Activated CD4-positive, alpha-beta memory T cell treated with anti-CD3 and anti-CD28 coated beads, Interleukin-2, amount 10 ng/mL, durations not matched to agents 7 days and 5 days (primary cell): ENCODE measurements around the gene PRKCH. TPM values are rescaled to one million over a fixed set of nuclear protein-coding genes. Genes with fewer than 3 reads are reported as not detected.

Experiments
- CTCF ChIA-PET: fragments of 350-600 bp; sonication (Branson Sonifier 250); formaldehyde crosslinking; loops from one replicate; lab custom pipeline; 2021; ENCODE audit warnings: antibody characterized with exemption, inconsistent platforms; lab: Charles Lee
- POLR2A ChIA-PET: fragments of 350-600 bp; sonication (Branson Sonifier 250); formaldehyde crosslinking; loops from one replicate; lab custom pipeline; 2021; ENCODE audit warnings: antibody characterized with exemption; lab: Charles Lee
- DNase-seq: peaks from one replicate; pipeline ENCODE4 v3.0.0-alpha.2; 2020
- H3K27ac Mint-ChIP-seq: one replicate; pipeline ENCODE4 v1.8.0; 2021; ENCODE audit warnings: mild to moderate bottlenecking, mixed read lengths
- H3K27me3 Mint-ChIP-seq: one replicate; pipeline ENCODE4 v1.8.0; 2021; ENCODE audit warnings: mixed read lengths
- H3K36me3 Mint-ChIP-seq: one replicate; pipeline ENCODE4 v1.8.0; 2021; ENCODE audit warnings: low read depth, mixed read lengths
- H3K4me1 Mint-ChIP-seq: one replicate; pipeline ENCODE4 v1.8.0; 2021; ENCODE audit warnings: mixed read lengths
- H3K4me3 Mint-ChIP-seq: one replicate; pipeline ENCODE4 v1.8.0; 2021; ENCODE audit warnings: mild to moderate bottlenecking, mixed read lengths
- H3K9me3 Mint-ChIP-seq: one replicate; pipeline ENCODE4 v1.8.0; 2021; ENCODE audit warnings: mixed read lengths
- total RNA-seq, 2 experiments: library from RNA; stranded (reverse); gene quantifications; one replicate each; pipeline ENCODE4 v1.2.3, GENCODE V29; 2021

PRKCH gene
- total RNA-seq, 2 experiments from 2014 or later, result 186 to 195 TPM

- H3K27me3 Mint-ChIP-seq, result no peaks in the 10 kb centered on the region
- H3K27ac Mint-ChIP-seq, result no peak overlapping the region
- ChIA-PET POLR2A (interaction anchor here (0.5 kb wide), 1 partner anchor 633 kb away, joined by 3 read pairs; no protein-coding TSS in a partner anchor), CTCF (interaction anchor here (7.2 kb wide), 1 partner anchor 355 kb away, joined by 37 read pairs; no protein-coding TSS in a partner anchor)
- no peak for DNase-seq
- no peaks in the 10 kb centered on the region for H3K9me3 Mint-ChIP-seq
- H3K4me3 Mint-ChIP-seq, result no peak overlapping the region
- H3K4me1 Mint-ChIP-seq, result peaks cover 64% of the 10 kb centered on the region
- peaks cover 72% of the 10 kb centered on the region for H3K36me3 Mint-ChIP-seq
These were observed 160.3 kb downstream of the PRKCH start for GRCh38 chr14:61481701-61482100.

- H3K9me3 Mint-ChIP-seq, result no peaks in the 10 kb centered on the region
- ChIA-PET POLR2A (interaction anchor here (0.5 kb wide), 1 partner anchor 633 kb away, joined by 3 read pairs; no protein-coding TSS in a partner anchor), CTCF (no interaction called here)
- H3K36me3 Mint-ChIP-seq, result peaks cover 80% of the 10 kb centered on the region
- H3K4me1 Mint-ChIP-seq, result peaks cover 58% of the 10 kb centered on the region
- no peak for DNase-seq
- no peak overlapping the region for H3K4me3 Mint-ChIP-seq
- H3K27me3 Mint-ChIP-seq, result no peaks in the 10 kb centered on the region
- peak overlapping the region; percentile 8 for H3K27ac Mint-ChIP-seq
These were observed 161.2 kb downstream of the PRKCH start for GRCh38 chr14:61482348-61483206.

- H3K9me3 Mint-ChIP-seq, result no peaks in the 10 kb centered on the region
- H3K4me1 Mint-ChIP-seq, result peaks cover 49% of the 10 kb centered on the region
- no peak for DNase-seq
- no peaks in the 10 kb centered on the region for H3K27me3 Mint-ChIP-seq
- peaks cover 79% of the 10 kb centered on the region for H3K36me3 Mint-ChIP-seq
- H3K27ac Mint-ChIP-seq, result no peak overlapping the region
- H3K4me3 Mint-ChIP-seq, result no peak overlapping the region
- ChIA-PET POLR2A (interaction anchor here (0.6 kb wide), 1 partner anchor 212 kb away, joined by 3 read pairs; the partner anchor contains the start of gene HIF1A), CTCF (interaction anchor here (0.6 to 2.1 kb wide), 2 partner anchors 8 to 20 kb away, joined by 3 to 5 read pairs; no protein-coding TSS in a partner anchor)
These were observed 162.1 kb downstream of the PRKCH start for GRCh38 chr14:61483476-61483875.

- Mint-ChIP-seq H3K4me3 (no peak overlapping the region), H3K9me3 (no peaks in the 10 kb centered on the region), H3K27ac (no peak overlapping the region), H3K27me3 (no peaks in the 10 kb centered on the region), H3K4me1 (peaks cover 43% of the 10 kb centered on the region), H3K36me3 (peaks cover 82% of the 10 kb centered on the region)
- no peak for DNase-seq
- ChIA-PET POLR2A (interaction anchor here (0.6 kb wide), 1 partner anchor 211 kb away, joined by 3 read pairs; the partner anchor contains the start of gene HIF1A), CTCF (interaction anchor here (0.6 to 2.1 kb wide), 2 partner anchors 9 to 20 kb away, joined by 3 to 5 read pairs; no protein-coding TSS in a partner anchor)
These were observed 162.7 kb downstream of the PRKCH start for GRCh38 chr14:61484031-61484430.

- Mint-ChIP-seq H3K27ac (peak overlapping the region; percentile 30), H3K36me3 (peaks cover 86% of the 10 kb centered on the region), H3K4me1 (peaks cover 34% of the 10 kb centered on the region), H3K27me3 (no peaks in the 10 kb centered on the region), H3K4me3 (no peak overlapping the region), H3K9me3 (no peaks in the 10 kb centered on the region)
- no peak for DNase-seq
- ChIA-PET CTCF (interaction anchor here (0.9 to 2.1 kb wide), 2 partner anchors 10 to 95 kb away, joined by 3 to 5 read pairs; no protein-coding TSS in a partner anchor), POLR2A (no interaction called here)
These were observed 163.6 kb downstream of the PRKCH start for GRCh38 chr14:61484826-61485584.

- Mint-ChIP-seq H3K36me3 (peaks cover 86% of the 10 kb centered on the region), H3K4me1 (peaks cover 27% of the 10 kb centered on the region), H3K27ac (peak overlapping the region; percentile 30), H3K9me3 (no peaks in the 10 kb centered on the region), H3K4me3 (no peak overlapping the region), H3K27me3 (no peaks in the 10 kb centered on the region)
- ChIA-PET POLR2A (no interaction called here), CTCF (interaction anchor here (0.9 kb wide), 1 partner anchor 96 kb away, joined by 3 read pairs; no protein-coding TSS in a partner anchor)
- DNase-seq, result no peak
These were observed 164.3 kb downstream of the PRKCH start for GRCh38 chr14:61485661-61486060.

GRCh38 chr14:61486930-61487495, 165.6 kb downstream of the PRKCH start:
- CTCF ChIA-PET, result no interaction called here
- H3K9me3 Mint-ChIP-seq, result no peaks in the 10 kb centered on the region
- H3K36me3 Mint-ChIP-seq, result peaks cover 73% of the 10 kb centered on the region
- H3K27ac Mint-ChIP-seq, result no peak overlapping the region
- H3K4me3 Mint-ChIP-seq, result no peak overlapping the region
- no peaks in the 10 kb centered on the region for H3K27me3 Mint-ChIP-seq
- H3K4me1 Mint-ChIP-seq, result peaks cover 16% of the 10 kb centered on the region
- POLR2A ChIA-PET, result no interaction called here
- DNase-seq, result no peak

- H3K27me3 Mint-ChIP-seq, result no peaks in the 10 kb centered on the region
- DNase-seq, result no peak
- CTCF ChIA-PET, result interaction anchor here (1.4 kb wide), 1 partner anchor 27 kb away, joined by 4 read pairs; no protein-coding TSS in a partner anchor
- no peak overlapping the region for H3K27ac Mint-ChIP-seq
- no peak overlapping the region for H3K4me3 Mint-ChIP-seq
- H3K9me3 Mint-ChIP-seq, result no peaks in the 10 kb centered on the region
- POLR2A ChIA-PET, result interaction anchor here (1.0 to 1.1 kb wide), 3 partner anchors 10 to 241 kb away, joined by 3 read pairs; no protein-coding TSS in a partner anchor
- peaks cover 58% of the 10 kb centered on the region for H3K36me3 Mint-ChIP-seq
- H3K4me1 Mint-ChIP-seq, result peaks cover 5% of the 10 kb centered on the region
These were observed 167.3 kb downstream of the PRKCH start for GRCh38 chr14:61488417-61489401.

GRCh38 chr14:61489512-61489911, 168.1 kb downstream of the PRKCH start:
- Mint-ChIP-seq H3K27ac (no peak overlapping the region), H3K4me3 (no peak overlapping the region), H3K27me3 (no peaks in the 10 kb centered on the region), H3K36me3 (peaks cover 55% of the 10 kb centered on the region), H3K9me3 (no peaks in the 10 kb centered on the region), H3K4me1 (peaks cover 5% of the 10 kb centered on the region)
- no peak for DNase-seq
- ChIA-PET POLR2A (interaction anchor here (1.0 to 1.1 kb wide), 2 partner anchors 11 to 240 kb away, joined by 3 read pairs; no protein-coding TSS in a partner anchor), CTCF (interaction anchor here (1.0 to 1.4 kb wide), 2 partner anchors 13 to 28 kb away, joined by 3 to 4 read pairs; no protein-coding TSS in a partner anchor)

GRCh38 chr14:61489932-61490331, 168.6 kb downstream of the PRKCH start:
- Mint-ChIP-seq H3K27me3 (no peaks in the 10 kb centered on the region), H3K4me1 (peaks cover 6% of the 10 kb centered on the region)
- POLR2A ChIA-PET, result interaction anchor here (1.4 kb wide), 1 partner anchor 12 kb away, joined by 4 read pairs; no protein-coding TSS in a partner anchor

GRCh38 chr14:61491224-61491623, 169.8 kb downstream of the PRKCH start:
- Mint-ChIP-seq H3K4me1 (peaks cover 12% of the 10 kb centered on the region), H3K36me3 (peaks cover 56% of the 10 kb centered on the region), H3K4me3 (no peak overlapping the region), H3K27me3 (no peaks in the 10 kb centered on the region), H3K9me3 (no peaks in the 10 kb centered on the region), H3K27ac (no peak overlapping the region)
- POLR2A ChIA-PET, result interaction anchor here (0.9 to 1.4 kb wide), 2 partner anchors 11 to 13 kb away, joined by 3 to 4 read pairs; no protein-coding TSS in a partner anchor
- CTCF ChIA-PET, result interaction anchor here (0.6 to 0.7 kb wide), 2 partner anchors 83 to 200 kb away, joined by 3 to 4 read pairs; no protein-coding TSS in a partner anchor
- DNase-seq, result no peak

More at GRCh38 chr14:61489932-61490331, 168.6 kb downstream of the PRKCH start:
- Mint-ChIP-seq H3K27ac (peak overlapping the region; percentile 22), H3K4me3 (no peak overlapping the region), H3K36me3 (peaks cover 57% of the 10 kb centered on the region), H3K9me3 (no peaks in the 10 kb centered on the region)
- DNase-seq, result no peak
- CTCF ChIA-PET, result interaction anchor here (1.0 to 1.4 kb wide), 2 partner anchors 13 to 28 kb away, joined by 3 to 4 read pairs; no protein-coding TSS in a partner anchor
